Fibroblast of pulmonary artery (primary cell): Measurements from ENCODE around the gene TALDO1.

Experiments
- DNase-seq: peaks from one replicate; pipeline ENCODE4 v3.0.0-alpha.2; 2010; ENCODE audit warnings: low read depth
- H3K4me3 ChIP-seq: replicated peaks from 2 replicates; pipeline ENCODE4 v1.5.1; 2011; ENCODE audit warnings: low read depth, mild to moderate bottlenecking, control low read depth, low read length, moderate library complexity
- TF ChIP-seq, protein P1 (sequence below): IDR thresholded peaks from 2 replicates; pipeline ENCODE4 v1.5.1; 2011; ENCODE audit warnings: mild to moderate bottlenecking, control low read depth, low read length, inconsistent platforms; ENCODE audit errors: missing control alignments

Gene TALDO1

DNA sequence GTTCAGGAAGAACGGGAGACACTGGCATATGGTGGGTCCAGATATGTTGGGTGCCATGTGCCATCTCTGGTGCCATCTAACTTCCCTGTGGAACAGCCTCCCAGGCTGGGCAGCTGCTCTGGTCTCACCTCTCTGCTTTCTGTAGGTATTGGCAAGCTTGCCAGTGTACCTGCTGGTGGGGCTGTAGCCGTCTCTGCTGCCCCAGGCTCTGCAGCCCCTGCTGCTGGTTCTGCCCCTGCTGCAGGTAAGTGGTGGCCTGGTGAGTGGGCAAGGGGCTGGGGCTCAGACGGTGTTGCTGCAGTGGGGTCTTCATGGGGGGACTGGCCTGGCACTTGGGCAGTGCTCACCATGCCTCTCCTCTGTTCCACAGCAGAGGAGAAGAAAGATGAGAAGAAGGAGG lies 65.1 kb downstream of the TALDO1 start:
- DNase-seq, result no peak
- TF ChIP-seq, protein P1, sequence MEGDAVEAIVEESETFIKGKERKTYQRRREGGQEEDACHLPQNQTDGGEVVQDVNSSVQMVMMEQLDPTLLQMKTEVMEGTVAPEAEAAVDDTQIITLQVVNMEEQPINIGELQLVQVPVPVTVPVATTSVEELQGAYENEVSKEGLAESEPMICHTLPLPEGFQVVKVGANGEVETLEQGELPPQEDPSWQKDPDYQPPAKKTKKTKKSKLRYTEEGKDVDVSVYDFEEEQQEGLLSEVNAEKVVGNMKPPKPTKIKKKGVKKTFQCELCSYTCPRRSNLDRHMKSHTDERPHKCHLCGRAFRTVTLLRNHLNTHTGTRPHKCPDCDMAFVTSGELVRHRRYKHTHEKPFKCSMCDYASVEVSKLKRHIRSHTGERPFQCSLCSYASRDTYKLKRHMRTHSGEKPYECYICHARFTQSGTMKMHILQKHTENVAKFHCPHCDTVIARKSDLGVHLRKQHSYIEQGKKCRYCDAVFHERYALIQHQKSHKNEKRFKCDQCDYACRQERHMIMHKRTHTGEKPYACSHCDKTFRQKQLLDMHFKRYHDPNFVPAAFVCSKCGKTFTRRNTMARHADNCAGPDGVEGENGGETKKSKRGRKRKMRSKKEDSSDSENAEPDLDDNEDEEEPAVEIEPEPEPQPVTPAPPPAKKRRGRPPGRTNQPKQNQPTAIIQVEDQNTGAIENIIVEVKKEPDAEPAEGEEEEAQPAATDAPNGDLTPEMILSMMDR, result no peak
- H3K4me3 ChIP-seq, result no peak overlapping the region

DNA sequence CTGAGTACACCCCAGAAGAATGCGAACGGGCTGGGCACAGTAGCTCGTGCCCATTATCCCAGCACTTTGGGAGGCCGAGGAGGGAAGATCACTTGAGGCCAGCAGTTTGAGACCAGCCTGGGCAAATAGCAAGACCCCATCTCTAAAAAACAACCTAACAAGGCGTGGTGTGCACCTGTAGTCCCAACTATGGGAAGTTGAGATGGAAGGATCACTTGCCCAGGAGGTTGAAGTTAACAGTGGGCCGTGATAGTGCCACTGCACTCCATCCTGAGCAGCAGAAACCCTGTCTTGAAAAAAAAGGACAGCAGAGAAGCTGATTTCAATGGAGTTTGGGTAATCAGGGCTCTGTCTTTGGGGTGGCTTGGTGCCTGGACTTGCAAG lies 65.8 kb downstream of the TALDO1 start:
- TF ChIP-seq, protein P1, result no peak
- no peak for DNase-seq
- no peak overlapping the region for H3K4me3 ChIP-seq

DNA sequence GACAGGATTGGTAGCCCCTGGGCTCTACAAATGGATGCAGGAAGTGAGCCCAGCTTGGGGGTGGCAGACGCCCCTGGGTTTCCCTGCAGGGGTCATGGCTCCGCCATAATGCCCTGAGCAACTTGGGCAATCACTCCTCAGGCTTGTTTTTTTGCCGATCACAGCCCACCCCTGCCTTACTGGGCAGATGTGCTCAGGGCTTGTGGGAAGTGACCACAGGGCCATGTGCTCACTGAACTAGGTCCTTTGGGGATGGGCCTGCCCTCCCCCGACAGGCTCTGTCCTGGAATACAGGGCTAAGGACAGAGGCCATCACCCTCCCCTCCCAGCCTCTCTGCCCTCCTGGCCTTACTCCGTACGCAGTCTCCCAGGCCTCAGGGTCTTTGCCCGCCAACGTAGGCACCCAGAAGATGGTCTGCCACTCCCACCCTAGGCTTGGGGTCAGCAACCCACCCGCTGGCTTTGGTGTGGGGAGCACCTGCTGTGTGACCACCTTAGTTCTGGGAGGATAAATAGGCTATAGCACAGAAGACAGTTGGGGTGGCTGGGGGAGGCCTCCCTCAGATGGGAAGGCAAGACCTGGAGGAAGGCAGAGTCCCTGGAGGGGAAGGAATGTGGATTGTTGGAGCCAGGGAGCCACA lies 66.3 kb downstream of the TALDO1 start:
- no peak overlapping the region for H3K4me3 ChIP-seq
- TF ChIP-seq, protein P1, result no peak
- DNase-seq, result no peak
